Body of pancreas (tissue), 4 donors: ENCODE results near the gene COL9A1.

Experiments
- POLR2A ChIP-seq, 3 donors: fragments of 450-650 bp; IDR thresholded peaks; one replicate each; pipeline ENCODE4 v1.6.1; 2016; ENCODE audit warnings: antibody characterized with exemption in 3 of 3, mild to moderate bottlenecking in 2 of 3
- TF ChIP-seq, protein P1 (sequence below), 7 experiments: fragments of 450-650 bp in 4 of 7; fragments of 200-600 bp in 3 of 7; sonication (generic) in 3 of 7; IDR thresholded peaks; one replicate each; pipeline ENCODE4 v1.5.1; 2016 to 2019; ENCODE audit warnings: antibody characterized with exemption in 7 of 7

DNA sequence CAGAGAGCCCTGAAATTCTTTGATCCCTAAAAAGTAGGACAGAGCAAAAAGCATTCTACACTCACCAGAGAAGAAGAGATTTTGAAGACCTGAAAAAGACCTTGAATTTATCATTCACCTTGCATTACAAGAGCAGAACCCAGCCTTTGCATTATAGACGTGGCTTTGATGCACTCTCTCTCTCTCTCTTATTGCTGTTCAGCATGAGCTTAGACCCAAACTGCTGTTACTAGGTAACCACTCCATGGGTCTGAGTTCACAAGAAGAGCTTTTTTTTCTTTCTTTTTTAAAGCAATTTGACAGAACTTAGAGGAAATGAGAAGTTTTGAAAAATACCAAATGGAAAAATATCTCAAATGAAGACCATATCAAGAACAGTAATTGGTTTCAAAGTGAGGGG, 44.4 kb downstream of the COL9A1 start:
- no peak for TF ChIP-seq POLR2A (IDR thresholded peaks at IDR 0.05)
- TF ChIP-seq, protein P1, sequence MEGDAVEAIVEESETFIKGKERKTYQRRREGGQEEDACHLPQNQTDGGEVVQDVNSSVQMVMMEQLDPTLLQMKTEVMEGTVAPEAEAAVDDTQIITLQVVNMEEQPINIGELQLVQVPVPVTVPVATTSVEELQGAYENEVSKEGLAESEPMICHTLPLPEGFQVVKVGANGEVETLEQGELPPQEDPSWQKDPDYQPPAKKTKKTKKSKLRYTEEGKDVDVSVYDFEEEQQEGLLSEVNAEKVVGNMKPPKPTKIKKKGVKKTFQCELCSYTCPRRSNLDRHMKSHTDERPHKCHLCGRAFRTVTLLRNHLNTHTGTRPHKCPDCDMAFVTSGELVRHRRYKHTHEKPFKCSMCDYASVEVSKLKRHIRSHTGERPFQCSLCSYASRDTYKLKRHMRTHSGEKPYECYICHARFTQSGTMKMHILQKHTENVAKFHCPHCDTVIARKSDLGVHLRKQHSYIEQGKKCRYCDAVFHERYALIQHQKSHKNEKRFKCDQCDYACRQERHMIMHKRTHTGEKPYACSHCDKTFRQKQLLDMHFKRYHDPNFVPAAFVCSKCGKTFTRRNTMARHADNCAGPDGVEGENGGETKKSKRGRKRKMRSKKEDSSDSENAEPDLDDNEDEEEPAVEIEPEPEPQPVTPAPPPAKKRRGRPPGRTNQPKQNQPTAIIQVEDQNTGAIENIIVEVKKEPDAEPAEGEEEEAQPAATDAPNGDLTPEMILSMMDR (IDR thresholded peaks at IDR 0.05), result no peak
